ENCODE results near the gene SEC61A1. TPM values are rescaled to one million over a fixed set of nuclear protein-coding genes. Genes with fewer than 3 reads are reported as not detected.

SEC61A1 gene
- 307 and 310 TPM in 2 replicates for total RNA-seq
- long read RNA-seq, transcript SEC61A1-201 (12 exons, 3,635 nt) = major isoform, 476 of 738 reads
- long read RNA-seq, transcript SEC61A1-207 (2 exons, 555 nt) = minor isoform, 8 of 738 reads
- long read RNA-seq, partial matches to known transcripts = 231 of 738 reads
- long read RNA-seq, other reads (novel, unspliced or antisense) = 23 of 738 reads

DNA sequence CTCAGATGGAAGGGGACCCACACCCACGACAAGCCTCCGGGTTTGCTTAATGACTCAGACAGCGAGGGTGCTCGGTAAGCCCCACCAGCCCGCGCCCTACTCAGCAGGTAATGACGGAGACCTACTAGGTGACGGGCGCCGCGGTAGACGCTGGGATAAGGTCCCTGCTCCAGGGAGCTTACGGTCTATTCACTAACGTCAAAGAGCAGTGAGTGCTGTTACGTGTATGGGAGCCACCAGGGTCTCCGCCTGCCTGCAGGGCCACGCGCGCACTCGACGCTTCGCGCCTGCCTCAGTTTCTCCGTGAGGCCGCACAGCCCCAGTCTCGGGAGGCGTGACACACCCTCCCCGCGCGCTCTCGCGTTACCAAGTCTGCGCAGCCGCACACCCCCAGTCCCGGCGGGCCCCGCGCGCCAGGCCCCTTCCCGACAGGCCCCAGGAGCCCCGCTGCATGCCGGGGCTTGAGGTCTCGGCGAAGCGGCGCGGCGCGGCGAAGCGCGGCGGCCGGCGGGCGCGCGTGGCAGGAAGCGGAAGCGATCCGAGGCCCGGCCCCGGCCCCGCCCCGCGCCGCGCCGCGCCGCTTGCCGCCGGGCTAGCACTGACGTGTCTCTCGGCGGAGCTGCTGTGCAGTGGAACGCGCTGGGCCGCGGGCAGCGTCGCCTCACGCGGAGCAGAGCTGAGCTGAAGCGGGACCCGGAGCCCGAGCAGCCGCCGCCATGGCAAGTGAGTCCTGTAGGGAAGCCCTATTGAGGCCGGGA, at the start of gene SEC61A1:
Gene SEC61A1, plus strand, starts transcription at position 601 of the 758 bp plus-strand sequence. Its CDS starts 116 bp downstream, at position 717.
- Mint-ChIP-seq H3K27ac (ENCODE audit: unreplicated experiment) (peak within 1 kb of the TSS; percentile 95), H3K4me1 (ENCODE audit: unreplicated experiment) (peaks cover 42% of the 10 kb centered on the region), H3K36me3 (ENCODE audit: unreplicated experiment) (peaks cover 26% of the 10 kb centered on the region), H3K4me3 (ENCODE audit: unreplicated experiment) (peak within 1 kb of the TSS; percentile 96), H3K9me3 (ENCODE audit: unreplicated experiment) (no peaks in the 10 kb centered on the region), H3K27me3 (ENCODE audit: unreplicated experiment) (peaks cover 13% of the 10 kb centered on the region)
- TF ChIP-seq CTCF (IDR thresholded peaks at IDR 0.05) = no peak
- DNase-seq (ENCODE audit: extremely low spot score, unreplicated experiment) = peak; percentile 99

- no peak overlapping the region for H3K4me3 Mint-ChIP-seq (ENCODE audit: unreplicated experiment)
- H3K27ac Mint-ChIP-seq (ENCODE audit: unreplicated experiment) = no peak overlapping the region
- H3K4me1 Mint-ChIP-seq (ENCODE audit: unreplicated experiment) = peaks cover 4% of the 10 kb centered on the region
- no peak for TF ChIP-seq CTCF (IDR thresholded peaks at IDR 0.05)
- H3K9me3 Mint-ChIP-seq (ENCODE audit: unreplicated experiment) = peaks cover 4% of the 10 kb centered on the region
- H3K36me3 Mint-ChIP-seq (ENCODE audit: unreplicated experiment) = no peaks in the 10 kb centered on the region
- H3K27me3 Mint-ChIP-seq (ENCODE audit: unreplicated experiment) = peaks cover 48% of the 10 kb centered on the region
- no peak for DNase-seq (ENCODE audit: extremely low spot score, unreplicated experiment)
Measured at GRCh38 chr3:128004661-128005060, 47.6 kb upstream of the SEC61A1 start.

GRCh38 chr3:128006061-128007032, 45.9 kb upstream of the SEC61A1 start:
- no peak for DNase-seq (ENCODE audit: extremely low spot score, unreplicated experiment)
- Mint-ChIP-seq H3K27ac (ENCODE audit: unreplicated experiment) (no peak overlapping the region), H3K27me3 (ENCODE audit: unreplicated experiment) (peaks cover 46% of the 10 kb centered on the region), H3K4me3 (ENCODE audit: unreplicated experiment) (no peak overlapping the region), H3K4me1 (ENCODE audit: unreplicated experiment) (peaks cover 14% of the 10 kb centered on the region), H3K36me3 (ENCODE audit: unreplicated experiment) (no peaks in the 10 kb centered on the region), H3K9me3 (ENCODE audit: unreplicated experiment) (no peaks in the 10 kb centered on the region)
- TF ChIP-seq CTCF (IDR thresholded peaks at IDR 0.05) = no peak

DNA sequence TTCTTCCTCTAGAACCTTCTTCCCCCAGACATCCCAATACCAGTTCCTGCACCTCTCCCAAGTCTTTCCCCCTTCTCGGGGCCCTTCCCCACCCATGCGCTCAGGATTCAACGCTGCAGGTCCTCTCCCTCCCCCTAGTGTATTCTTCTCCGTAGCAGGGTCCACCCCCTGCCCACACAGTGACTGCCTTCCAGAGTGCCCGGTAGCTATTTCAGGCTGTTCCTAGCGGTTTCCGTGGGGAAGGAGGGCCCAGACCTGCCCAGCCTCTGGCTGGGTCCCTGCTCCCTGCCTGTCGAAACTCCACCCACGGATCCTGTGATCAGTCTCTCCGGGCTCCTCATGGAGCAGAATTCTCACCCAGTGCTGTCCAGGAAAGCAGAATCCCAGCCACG, 45.2 kb upstream of the SEC61A1 start:
- Mint-ChIP-seq H3K4me1 (ENCODE audit: unreplicated experiment) (peaks cover 16% of the 10 kb centered on the region), H3K36me3 (ENCODE audit: unreplicated experiment) (no peaks in the 10 kb centered on the region)

More for the DNA sequence above, 45.2 kb upstream of the SEC61A1 start:
- DNase-seq (ENCODE audit: extremely low spot score, unreplicated experiment) = no peak
- H3K27ac Mint-ChIP-seq (ENCODE audit: unreplicated experiment) = no peak overlapping the region
- H3K9me3 Mint-ChIP-seq (ENCODE audit: unreplicated experiment) = no peaks in the 10 kb centered on the region
- TF ChIP-seq CTCF (IDR thresholded peaks at IDR 0.05) = no peak
- peaks cover 41% of the 10 kb centered on the region for H3K27me3 Mint-ChIP-seq (ENCODE audit: unreplicated experiment)
- no peak overlapping the region for H3K4me3 Mint-ChIP-seq (ENCODE audit: unreplicated experiment)
